D341Med (cell line): ENCODE data around the gene DSG4.

Source experiments
- DNase-seq: peaks from one replicate; pipeline ENCODE4 v3.0.0; 2012; ENCODE audit warnings: low spot score

DSG4 gene

GRCh38 chr18:31450409-31450808 lies 73.8 kb downstream of the DSG4 start:
- no peak for DNase-seq

GRCh38 chr18:31451625-31452024 lies 75.0 kb downstream of the DSG4 start:
- no peak for DNase-seq

GRCh38 chr18:31454066-31454708 lies 77.6 kb downstream of the DSG4 start:
- no peak for DNase-seq
